ENCODE data around the gene MRPS24.
A peak's percentile ranks its signal among the peaks of the same experiment; 100 is the strongest.
"Not testable (repeated sequence)": the region's sequence is repeated elsewhere in the genome, so short reads cannot be mapped to it uniquely, and the experiment has no call there.

The MRPS24 gene

DNA sequence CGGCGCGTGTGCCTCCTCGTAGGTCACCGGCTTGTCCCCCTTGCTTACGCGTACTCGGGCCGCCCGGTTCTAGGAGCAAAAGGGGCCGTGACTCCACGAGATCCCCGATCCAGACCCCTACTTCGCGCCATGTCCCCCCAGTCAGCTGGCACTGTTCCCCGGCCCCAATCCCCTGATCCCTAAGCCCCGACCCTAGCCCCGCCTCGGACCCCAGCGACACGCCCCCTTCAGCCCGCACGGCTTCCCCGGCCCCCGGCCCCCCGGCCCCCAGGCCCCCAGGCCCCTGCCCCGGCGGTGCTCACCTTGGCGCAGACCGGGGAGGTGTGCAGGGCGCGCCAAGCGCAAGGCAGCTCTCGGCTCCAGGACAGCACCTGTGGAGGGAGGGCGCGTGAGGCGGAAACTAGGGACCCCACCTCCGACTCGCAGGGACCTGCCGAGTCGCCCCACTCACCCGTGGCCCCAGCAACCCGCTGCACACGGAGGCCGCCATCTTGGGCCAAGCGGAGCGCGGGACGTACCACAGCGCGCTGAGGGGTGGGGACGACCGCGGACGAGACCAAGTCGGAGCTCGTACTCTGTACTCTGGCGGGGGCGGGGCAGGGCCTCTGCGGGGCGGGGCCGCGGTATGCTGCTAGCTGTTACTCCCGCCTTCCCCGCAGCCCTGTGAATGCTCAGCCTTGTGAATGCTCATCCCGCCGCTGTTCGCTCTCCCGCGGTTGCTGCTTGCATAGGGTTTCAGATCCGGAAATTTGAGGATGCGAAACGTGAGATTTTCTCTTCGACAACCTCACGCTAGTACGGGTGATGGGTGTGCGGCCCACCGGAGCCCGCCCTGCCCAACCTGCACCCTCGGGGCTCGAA, at the start of gene MRPS24:
MRPS24 (minus strand) TSS at position 512 of the 861 bp plus-strand sequence; CDS start at position 490, 22 bp downstream.
- DNase-seq: peak; percentile 85 to 91

DNA sequence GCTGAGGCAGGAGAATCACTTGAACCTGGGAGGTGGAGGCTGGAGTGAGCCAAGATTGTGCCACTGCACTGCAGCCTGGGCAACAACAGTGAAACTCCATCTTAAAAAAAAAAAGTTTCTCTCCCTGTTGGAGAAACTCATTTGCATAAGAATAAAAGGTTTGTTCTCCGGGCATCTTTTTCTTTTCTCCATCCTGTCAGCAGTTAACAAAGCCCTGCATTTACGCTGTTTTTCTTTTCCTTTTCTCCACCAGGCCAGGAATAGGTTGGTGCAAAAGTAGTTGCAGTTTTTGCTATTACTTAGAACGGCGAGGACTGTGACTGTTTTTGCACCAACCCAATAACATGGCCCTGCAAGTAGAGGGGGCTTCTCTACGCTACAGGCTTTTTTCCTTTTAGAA, 46.6 kb upstream of the MRPS24 start:
- DNase-seq: no peak

DNA sequence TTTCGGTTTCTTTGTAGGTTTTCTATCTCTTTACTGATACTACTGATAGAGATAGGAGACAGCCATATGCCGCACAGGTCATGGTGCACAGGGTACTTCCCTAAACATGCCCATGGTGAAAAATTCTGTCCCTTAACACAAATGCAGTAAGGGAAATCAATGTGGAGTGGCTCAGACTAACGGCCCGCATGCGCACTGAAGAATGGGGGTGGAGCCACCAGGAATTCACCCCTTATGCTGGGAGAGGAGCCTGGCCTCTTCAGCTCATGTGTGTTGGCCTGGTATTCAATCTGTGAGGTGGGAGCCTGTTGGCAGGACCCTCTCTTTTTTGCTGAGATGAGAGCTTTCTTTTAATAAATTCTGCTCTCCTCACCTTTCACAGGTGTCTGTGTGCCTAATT, 45.5 kb upstream of the MRPS24 start:
- DNase-seq: no peak

DNA sequence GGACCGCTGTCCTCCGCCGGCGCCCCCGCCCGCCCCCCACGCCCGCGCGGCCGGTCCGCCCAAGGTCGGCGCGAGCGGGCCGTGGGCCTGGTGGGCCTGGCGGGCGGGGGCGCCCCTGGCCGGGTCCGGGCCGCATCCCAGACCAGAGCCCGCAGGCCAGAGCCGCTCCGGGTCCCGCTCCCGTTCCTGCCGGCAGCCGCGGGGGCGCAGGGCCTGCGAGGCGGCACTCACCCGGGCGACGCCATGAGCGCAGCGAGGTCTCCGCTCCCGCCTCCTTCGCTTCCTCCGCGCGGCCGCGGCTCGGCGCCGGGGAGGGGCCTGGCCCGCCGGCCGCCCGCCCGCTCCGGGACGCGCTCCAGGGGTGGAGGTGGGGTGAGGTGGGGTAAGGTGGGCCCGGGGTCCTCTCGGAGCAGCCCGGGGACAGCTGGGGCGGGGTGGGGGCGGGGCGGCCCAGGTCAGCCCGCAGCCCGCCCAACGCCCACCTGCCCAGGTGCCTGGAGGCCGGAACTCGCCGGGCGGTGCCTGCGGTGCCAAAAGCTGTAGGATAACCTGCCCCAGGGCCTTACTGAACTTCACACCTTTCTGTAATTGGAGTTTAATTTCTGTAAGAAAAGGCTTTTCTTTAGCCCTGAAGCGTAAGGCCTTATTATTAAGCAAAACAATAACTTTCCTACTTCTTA, 37.2 kb upstream of the MRPS24 start, which contains the start of gene URGCP:
URGCP (minus strand) TSS at position 266 of the 680 bp plus-strand sequence; CDS start at position 245, 21 bp downstream.
- DNase-seq: peak in 1 of 2 experiments; percentile 21

DNA sequence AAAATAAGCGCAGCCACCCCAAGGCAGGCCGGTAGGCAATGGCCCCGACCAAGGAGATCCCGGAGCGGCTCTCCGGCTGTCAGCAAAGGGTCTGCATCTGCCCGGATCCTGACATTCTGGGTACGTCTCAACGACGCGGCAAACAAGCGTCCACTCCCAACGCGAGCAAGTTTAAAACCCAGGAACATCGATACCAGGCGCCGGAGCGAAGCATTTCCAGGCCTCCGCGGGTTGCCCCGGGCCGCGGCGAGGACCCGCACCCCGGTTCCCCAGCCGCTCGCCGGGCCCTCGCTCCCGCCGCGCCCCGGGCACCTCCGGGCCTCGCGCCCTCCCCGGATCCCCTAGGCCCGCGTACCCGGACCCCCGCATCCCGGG, 36.6 kb upstream of the MRPS24 start:
- peak in 1 of 2 experiments; percentile 8 for DNase-seq

DNA sequence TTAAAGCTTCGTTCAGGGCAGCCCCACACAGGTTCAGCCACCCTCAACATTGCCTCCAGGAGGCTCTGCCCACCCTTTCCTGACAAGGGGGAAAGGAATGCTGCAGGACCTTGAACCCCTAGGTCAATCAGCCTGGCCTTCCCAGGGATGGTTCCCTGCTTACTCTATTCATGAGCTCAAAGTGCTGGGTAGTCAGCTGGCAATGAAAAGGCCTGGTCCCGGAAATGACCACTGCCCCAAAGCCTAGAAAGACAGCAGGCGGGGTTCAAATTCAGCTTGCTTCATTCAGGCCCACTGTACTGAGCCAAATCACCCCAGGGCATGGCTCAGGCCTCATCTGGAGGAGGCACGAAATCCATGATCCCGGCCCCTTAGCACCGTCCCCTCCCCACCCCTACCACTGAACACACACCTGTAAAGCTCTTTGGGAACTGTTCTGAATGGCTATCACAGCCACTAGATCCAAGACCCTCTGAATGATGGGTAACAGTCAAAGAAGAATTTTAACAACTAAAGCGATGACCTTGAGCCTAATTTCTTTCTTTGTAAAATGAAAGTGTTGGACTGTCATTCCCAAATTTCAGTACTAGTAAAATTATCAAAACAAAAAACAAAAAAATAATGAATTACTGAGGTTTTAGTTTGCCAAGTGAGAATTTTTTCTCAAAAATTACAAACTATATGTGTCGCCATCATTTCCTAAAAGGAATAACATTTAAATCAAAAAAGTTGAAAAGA, 36.1 kb upstream of the MRPS24 start:
- no peak for DNase-seq

DNA sequence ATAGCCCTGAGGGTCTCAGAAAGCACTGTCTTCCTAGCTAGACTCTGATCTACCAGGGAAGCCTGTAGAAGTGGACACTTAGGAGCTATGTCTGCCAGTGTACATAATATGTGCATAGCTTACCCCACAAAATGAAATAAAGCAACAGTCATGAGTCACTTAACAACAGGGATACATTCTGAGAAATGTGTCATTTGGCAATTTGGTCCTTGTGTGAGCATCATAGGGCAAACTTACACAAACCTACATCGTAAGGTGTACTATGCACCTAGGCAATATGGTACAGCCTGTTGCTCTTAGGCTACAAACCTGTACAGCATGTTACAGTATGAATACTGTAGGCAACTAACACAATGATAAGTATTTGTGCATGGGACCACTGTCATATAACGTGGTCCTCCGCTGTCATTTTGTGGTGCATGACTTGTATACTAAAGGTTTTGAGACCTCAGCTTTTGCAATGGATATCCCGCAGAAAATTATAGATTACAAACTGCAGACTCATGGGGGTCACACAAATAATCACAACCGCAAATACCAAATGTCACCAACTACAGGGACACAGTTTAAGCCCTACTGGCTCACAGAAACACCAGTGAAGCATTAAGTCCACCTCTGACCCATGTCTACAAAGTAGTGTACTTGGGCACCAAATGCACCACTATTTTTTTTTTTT, 35.4 kb upstream of the MRPS24 start:
- no peak for DNase-seq

DNA sequence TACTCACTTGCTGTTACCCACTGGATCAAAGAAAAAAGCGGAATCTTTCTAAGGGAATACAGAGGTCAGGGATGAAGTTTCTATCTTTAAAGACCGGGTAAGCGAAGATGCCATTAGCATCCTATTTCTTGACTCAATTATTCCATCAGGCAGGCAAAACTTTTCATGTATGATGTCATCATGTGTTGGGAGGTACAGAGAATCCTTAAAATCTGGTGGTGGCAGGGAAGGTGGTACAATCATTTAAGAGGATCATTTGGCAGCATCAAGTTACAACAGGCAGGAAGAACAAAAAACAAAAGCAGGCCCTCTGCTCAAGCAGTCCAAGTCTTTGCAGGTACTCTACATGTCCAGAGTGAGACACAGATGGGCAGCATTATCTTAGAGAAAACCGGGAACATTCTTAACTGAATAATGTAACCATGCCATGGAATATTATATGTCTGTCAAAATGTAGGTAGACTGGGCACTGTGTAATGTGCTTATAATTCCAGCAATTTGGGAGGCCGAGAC, 33.3 kb upstream of the MRPS24 start:
- no peak for DNase-seq

DNA sequence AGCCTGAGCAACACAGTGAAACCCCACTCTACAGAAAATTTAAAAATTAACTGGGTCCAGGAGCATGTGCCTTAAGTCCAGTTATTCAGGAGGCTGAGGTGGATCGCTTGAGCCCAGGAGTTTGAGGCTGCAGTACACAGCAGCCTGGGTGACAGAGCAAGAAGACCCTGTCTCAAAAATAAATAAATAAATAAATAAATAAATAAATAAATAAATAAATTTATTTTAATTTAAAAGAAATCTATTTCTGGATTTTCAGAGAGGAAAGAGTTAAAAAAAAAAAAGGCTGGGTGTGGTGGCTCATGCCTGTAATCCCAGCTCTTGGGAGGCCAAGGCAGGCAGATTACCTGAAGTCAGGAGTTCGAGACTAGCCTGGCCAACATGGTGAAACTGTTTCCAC, 29.3 kb upstream of the MRPS24 start:
- DNase-seq: not testable (repeated sequence)

DNA sequence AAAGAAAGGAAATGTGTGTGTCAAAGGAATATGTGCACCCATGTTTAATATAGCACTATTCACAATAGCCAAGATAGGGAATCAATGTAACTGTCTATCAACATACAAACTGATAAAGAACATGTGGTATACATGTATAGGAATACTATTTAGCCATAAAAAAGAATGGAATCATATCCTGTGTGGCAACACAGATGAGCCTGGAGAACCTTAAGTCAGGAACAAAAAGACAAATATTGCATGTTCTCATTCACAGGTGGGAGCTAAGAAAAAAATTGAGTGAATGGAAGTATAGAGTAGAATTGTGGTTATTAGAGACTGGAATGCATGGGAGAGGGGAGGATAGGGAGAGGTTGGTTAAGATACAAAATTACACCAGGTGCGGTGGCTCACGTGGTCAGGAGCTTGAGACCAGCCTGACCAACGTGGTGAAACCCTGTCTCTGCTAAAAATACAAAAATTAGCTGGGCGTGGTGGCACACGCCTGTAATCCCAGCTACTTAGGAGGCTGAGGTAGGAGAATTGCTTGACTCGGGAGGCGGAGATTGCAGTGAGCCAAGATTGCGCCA, 26.6 kb upstream of the MRPS24 start:
- no peak for DNase-seq

DNA sequence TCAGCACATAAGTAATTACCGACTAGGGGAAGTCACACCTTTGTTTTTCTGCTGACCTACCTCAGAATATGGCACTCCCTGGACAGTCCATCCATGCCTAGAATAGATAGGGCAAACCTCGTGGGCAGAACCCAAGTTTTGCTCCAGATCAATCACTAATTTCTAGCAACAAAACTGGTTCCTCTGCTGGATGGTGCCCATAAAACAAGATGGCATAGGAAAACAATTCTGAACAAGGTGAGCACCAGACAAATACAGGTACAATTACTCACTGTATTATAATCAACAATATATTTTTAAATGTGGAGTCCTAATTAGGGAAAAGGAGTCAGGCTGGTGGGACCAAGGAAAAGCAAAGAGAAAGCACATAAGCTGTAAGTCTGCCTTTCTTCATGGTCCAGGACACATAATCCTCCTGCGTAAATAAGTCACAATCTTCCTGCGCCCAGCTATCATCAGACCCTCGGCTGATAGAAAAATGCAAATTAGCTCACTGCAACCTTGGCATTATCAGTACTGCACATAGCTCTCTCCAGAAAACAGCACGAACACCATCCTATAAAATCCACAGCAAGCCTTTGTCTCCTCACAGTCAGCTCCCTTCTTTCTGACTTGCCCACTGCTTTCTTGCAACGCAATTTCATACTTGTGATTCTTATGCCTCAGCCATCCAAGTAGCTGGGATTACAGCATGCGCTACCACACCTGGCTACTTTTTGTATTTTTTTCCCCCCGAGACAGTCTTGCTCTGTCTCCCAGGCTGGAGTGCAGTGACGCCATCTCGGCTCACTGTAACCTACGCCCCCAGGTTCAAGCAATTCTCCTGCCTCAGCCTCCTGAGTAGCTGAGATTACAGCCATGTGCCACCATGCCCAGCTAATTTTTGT, 22.0 kb upstream of the MRPS24 start:
- no peak for DNase-seq

DNA sequence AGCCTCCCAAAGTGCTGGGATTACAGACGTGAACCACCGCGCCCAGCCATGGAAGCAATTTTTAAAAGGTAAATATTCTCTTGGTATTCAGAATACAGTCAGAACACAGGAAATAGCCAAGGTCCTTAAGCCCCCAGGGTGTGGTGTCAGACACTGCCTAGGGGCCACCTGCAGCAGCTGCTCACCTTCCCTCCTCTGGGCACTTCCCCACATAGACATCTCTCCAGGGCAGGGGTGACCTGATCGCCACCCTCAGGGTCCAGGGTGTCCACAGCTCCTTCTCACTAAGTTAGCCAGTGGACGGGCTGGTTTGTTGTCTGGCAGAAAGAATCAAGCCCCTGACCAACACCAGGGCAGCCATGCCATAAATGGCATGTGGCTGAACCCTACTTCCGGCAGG, 21.2 kb upstream of the MRPS24 start:
- no peak for DNase-seq

DNA sequence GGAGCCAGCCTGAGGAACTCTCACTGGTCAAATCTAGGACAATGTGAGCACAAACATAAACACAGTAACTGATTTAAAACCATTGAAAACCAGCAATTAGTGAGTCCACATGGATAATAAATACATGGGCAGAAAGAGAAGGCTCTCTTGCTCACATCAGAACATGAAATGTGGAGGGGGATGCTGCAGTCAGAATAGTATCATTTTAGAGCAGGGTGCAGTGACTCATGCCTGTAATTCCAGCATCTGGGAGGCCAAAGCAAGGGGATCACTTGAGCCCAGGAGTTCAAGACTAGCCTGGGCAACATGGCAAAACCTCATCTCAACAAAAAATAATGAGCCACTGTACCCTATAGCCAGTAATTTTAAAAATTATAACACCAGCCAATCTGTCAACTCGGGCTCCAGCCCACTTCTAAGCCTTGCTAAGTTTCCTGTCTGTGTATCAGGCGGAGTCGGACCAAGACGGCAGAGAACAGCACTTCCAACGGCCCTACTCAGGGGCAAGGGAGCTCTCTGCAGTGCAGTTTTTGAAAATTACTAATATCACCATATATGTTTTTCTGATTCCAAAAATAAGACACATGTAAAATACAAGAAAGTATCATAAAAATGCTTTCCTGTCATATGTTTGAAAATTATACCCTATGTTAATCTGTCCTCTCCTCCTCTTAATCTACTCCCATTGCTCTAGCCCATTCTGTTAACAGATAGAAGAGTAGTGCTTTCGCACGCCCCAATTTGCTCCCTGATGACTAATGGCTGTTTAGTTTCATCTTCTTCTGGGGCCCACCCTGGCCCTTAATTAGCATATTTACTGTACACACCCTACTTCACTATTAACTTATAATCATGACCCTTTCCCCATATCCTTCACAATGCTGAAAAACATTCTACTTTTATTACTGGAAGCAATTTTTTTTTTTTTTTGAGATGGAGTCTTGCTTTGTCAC, 20.0 kb upstream of the MRPS24 start:
- DNase-seq: no peak

DNA sequence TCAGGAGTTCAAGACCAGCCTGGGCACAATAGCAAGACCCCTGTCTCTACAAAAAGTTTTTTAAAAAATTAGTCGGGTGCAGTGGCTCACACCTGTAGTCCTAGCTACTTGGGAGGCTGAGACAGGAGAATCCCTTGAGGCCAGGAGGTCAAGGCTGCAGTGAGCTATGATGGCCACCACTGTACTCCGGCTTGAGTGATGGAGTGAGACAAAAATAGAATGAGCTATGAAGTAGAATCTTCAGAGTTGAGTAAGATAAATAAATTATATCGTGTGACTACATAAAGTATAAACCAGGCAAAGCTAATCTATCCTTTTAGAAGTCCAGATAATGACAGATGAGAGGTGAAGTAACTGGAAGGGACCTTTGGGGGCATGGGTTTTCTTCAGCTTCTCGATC, 15.3 kb upstream of the MRPS24 start:
- no peak for DNase-seq

DNA sequence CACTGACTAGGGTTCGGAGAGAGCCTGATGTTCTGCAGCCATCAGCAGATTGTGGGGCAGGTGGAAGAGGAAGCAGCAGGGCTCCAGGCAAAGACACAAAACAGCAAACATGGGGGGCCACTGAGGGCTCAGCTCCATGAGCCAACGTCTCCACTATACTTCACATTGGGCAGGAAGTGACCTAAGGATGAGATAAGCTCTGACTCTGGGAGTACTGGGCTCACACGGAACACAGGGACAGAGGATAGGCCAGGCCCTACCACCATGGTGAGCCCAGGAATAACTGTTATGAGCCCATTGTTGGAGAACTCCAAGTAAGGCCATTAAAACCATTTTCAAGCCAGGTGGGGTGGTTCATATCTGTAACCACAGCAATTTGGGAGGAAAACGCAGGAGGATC, 14.9 kb upstream of the MRPS24 start:
- DNase-seq: no peak

DNA sequence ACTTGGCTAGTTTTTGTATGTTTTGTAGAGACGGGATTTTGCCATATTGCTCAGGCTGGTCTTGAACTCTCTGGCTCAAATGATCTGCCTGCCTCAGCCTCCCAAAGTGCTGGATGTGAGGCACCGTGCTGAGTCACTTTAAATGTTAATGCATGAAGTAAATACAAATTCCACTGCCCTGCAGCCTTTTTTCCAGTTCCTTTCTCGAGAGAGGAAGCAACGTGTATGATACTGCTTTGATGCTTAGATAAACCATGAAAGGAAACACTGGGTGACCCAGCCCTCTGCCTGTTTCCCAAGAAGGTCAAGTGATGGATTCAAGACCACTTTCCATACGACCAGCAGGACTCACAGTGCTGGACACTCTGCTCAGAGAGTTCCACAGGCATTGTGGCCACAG, 11.3 kb upstream of the MRPS24 start:
- DNase-seq: no peak

DNA sequence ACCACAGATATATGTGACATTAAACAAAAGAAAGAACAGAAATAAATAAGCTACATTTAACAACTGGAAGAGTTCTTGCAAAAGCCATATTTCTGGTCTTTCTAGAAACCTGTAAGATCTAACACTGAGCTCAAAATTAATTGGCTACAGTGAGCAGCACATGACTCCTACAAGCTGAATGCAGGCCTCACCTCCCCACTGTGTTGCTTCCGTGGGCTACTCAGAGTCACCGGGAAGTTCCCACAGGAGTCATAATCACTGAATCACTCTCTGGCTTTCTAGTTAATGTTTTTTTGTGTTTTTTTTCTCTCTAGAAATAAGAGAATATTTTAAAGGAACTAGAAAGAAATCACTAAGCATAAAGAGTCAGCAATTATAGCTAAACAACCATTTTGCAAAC, 10.2 kb upstream of the MRPS24 start:
- DNase-seq: no peak

DNA sequence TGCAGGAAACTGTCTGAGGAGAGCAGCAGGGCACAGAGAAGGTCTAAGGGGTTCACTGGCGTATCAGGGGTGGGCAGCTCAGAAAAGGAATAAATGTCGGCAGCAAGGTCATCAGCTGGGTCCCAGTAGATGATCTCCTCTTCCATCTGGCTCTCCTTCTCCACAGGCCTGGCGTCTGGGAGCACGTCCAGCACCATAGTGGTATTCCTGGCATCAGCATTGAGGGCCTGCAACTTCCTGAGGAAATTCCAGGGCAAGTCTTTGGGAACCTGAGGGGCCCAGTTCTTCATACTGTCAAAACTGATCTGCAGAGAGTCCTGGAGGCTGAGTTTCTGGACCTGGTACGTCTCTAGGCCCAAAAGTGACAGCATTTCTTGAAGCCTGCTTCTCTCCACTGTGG, 9.6 kb upstream of the MRPS24 start:
- DNase-seq: no peak

DNA sequence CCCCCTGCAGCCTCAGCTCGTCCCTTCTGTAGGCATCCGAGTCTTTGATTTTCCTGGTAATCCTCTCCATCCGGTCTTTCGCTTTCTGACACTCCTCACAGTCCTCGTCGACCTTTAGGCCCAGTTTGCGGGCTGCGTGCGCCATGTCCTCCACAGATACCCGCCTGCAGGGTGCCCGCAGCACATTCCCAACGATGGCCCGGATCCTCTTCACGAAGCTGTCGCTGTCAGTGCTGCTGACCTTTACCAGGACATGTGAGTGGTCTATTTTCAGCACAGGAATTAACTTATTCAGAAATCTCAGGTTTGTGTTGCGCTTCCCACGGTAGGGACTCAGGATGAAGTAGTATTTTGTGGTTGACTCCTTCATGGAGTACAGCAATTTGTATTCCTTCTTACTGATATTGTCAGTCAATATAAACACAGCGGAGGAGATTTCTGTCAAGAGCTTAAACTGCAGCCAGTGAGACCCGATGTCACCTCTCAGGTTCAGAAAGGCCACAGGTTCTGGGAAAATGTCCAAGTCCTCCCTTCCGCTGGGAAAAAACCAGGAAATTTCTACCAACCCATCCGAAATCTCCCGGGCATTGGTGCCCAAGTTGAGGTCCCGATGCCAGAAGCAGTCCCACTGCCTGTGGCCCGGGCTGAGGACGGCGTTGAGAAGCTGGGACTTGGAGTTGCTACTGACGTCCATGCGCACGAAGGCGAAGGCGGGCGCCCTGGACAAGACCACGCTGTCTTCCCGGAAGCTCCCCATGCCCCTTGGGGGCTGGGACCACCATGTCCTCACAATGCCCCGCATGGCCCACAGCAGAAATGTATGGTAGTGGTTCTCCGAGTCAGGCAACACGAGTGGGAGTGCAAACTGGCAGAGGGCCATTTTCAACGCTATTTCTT, 8.9 kb upstream of the MRPS24 start:
- DNase-seq: no peak

Data from NCI-H1930 (cell line).